H54 (cell line): ENCODE measurements around the gene FAM20C.

ENCODE experiments used
- DNase-seq: peaks from one replicate; pipeline ENCODE4 v3.0.0; 2011; ENCODE audit warnings: low spot score, mixed read lengths; ENCODE audit not compliant: insufficient read length
- FAIRE-seq: peaks from 3 replicates; lab custom pipeline; 2011; peaks lifted over from hg19 to GRCh38; lab: Jason Lieb, UNC
- POLR2A ChIP-seq: IDR thresholded peaks from 2 replicates; pipeline ENCODE4 v1.6.1; 2011; ENCODE audit warnings: low read depth, mild to moderate bottlenecking, low read length

The FAM20C gene

GRCh38 chr7:154096-154799 lies 38.1 kb upstream of the FAM20C start:
- TF ChIP-seq POLR2A, result no peak
- no peak for DNase-seq
- no peak for FAIRE-seq

DNA sequence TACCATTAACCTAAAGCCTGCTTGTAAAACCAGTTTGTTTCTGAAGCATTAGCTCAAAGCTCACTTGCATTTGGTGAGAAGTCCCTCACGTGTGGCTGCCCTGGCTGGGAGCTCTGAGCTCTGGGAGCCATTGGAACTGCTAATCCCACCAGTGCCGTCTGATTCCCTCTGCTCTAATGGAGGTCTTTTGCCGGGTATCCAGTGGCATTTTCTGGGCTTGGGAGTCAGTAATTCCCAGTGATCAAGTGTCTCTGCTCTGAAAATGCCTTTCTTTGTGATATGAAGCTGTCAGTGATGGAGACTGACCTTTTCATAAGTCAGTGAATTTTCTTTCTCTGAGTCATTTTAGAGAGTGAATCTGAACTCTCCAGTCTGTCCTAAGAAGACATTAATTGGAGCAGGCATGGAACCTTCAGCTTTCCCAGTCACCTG lies 36.9 kb upstream of the FAM20C start:
- TF ChIP-seq POLR2A, result no peak
- FAIRE-seq, result no peak
- DNase-seq, result no peak

DNA sequence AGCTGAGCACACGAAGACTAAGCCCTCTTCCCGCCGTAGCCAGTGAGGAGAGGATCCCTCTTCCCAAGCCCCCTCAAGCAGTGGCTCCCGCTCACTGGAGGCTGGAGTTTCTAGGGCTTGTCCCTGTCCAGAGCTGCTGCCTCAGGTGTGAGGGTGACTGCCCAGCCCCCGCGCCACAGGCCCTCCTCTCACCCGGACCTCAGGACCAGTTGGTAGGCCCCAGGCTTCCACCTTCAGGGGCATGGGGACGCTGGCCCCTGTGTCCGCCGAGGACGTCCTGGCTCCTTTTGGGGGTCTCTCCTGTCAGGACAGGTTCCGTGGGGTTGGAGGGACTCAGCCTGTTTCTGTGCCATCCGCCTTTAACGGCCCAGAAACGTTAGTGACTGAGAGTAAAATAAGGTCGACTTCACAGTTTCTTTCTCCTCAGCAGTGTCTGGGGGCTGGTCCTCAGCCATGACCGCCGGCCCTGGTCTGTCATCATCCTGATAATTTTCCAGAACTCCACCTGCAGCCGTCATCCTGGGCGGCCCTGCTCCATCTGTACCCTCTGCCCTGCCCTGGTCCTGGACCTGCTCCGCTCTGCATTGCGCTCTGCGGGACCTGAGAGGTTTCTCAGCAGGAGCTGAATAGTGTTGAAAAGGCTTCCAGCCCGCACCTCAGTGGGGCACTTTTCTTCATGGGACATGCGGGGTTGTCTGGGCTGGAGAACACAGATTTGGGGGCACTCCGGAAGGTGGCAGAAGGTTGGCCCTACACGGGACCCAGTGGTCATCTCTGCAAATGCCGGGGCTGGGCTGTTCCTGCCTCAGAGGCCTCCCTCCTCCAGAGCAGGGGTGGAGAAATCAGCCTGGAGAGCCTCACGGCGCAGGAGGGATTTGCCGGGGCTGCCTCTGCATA lies 36.0 kb upstream of the FAM20C start:
- FAIRE-seq, result no peak
- no peak for TF ChIP-seq POLR2A
- no peak for DNase-seq

DNA sequence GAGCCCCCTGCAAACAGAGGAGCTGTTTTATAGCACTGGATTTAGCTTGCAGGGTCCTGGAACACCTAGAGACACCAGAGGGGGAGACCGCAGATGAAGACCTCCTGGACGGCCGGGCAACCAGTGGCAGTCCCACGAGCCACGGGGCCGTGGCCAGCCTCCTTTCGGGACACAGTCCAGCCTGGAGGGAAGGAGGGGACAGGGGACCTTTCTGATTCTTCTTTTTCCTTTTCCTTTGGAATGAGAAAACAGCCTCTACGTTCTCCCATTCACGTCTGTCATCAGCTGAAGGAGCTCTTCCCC lies 35.4 kb upstream of the FAM20C start:
- no peak for FAIRE-seq
- TF ChIP-seq POLR2A, result no peak
- DNase-seq, result no peak

- FAIRE-seq (no peak), DNase-seq (no peak)
- no peak for TF ChIP-seq POLR2A
These were observed 34.4 kb upstream of the FAM20C start for GRCh38 chr7:157771-158625.

DNA sequence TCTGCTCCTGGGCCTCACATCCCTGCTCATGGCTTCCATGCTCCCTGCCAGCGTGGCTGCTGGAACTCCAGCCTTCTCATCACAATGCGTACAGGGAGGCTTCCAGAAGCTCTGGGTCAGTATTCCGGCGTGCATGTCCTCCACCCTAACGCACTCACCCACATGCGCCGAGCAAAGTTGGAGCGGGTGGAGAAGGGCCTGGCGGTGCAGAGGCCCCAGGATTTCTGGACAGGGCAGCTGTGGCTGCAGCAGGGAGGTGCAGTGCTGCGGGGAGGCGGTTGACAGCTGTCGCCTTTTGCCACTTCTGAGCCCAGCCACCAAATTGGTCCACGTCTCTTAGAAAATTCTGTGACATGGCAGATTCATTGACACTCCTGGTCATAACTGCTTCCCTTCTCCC lies 33.6 kb upstream of the FAM20C start:
- TF ChIP-seq POLR2A, result no peak
- FAIRE-seq, result no peak
- DNase-seq, result no peak

DNA sequence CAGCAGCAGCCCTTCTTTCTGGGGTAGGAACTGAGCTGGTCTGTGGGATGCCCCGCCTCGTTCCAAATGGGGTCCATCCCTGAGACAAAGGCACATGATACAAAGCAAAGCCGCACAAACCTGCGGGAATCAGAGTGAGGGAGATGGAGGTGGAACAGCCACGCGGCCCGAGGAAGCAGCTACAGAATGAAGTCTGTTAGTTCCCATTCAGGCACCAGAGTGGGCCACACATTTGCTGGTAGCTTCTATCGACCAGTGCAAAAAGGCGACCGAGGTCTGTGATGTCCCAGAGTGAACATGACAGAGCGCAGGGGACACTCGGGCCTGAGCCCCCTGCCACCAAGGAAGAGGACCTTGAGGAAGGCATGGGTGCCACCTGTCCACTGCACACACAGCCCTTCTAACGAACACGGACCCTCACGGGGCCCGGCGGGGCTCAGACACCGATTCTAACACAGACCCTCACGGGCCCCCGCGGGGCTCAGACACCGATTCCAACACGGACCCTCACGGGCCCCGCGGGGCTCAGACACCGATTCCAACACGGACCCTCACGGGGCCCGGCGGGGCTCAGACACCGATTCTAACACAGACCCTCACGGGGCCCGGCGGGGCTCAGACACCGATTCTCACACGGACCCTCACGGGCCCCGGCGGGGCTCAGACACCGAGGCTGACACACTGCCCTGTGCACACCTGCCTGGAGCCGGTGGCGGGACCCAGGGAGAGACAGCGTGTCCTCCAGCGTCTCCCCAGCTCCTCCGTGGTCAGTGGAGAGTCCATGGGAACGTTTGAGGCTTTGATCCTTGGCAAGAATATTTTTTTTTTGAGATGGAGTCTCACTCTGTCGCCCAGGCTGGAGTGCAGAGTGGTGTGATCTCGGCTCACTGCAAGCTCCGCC lies 32.8 kb upstream of the FAM20C start:
- no peak for DNase-seq
- no peak for FAIRE-seq
- no peak for TF ChIP-seq POLR2A

GRCh38 chr7:160958-161725 lies 31.2 kb upstream of the FAM20C start:
- no peak for TF ChIP-seq POLR2A
- DNase-seq (no peak), FAIRE-seq (no peak)

GRCh38 chr7:162632-163297 lies 29.6 kb upstream of the FAM20C start:
- TF ChIP-seq POLR2A, result no peak
- FAIRE-seq (no peak), DNase-seq (no peak)

- DNase-seq (no peak), FAIRE-seq (no peak)
- TF ChIP-seq POLR2A, result no peak
These were observed 29.1 kb upstream of the FAM20C start for GRCh38 chr7:163298-163695.

DNA sequence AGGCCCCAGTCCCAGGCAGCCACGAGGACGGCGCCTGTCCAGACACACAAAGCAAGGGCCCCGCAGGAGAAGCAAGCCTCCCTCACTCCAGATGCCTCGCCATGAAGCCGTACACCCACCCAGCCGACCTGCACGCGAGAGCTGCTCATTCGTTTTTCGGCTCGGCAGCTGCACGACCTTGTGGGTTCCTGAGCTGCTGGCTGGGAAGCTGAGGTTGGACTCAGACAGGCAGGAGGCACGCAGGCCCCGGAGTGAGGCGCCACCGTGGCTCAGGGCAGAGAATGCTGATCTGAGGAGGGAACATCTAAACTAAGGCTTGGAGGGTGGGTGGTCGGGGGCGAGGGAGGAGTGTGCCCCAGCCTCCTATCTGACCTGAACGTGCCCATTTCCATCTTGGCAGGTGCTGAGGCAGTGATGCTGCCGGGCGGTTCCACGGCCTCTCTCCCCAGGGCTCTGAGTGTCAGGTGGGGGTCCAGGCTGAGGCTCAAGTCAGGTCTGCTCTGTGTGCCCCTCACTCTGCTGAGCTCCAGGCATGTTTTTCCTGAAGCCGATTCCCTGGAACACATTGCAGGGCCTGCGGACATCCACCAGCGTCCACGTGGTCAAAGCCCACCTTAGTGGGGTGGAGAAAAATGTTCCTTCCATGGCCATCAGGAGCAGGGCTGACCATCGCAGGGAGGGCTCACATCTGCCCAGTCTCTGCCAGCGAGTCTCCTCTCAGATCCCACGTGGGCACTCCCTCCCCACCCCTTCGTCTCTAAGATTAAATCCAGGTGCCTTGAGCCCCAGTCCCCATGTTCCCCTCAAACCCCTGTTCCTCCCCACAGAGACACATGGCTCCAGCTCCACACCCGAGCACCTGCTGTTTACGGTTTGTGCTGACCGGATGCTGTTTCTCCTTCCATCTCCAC lies 28.1 kb upstream of the FAM20C start:
- FAIRE-seq (no peak), DNase-seq (no peak)
- TF ChIP-seq POLR2A, result no peak
